GM20000 (cell line): ENCODE measurements around the gene IFITM10.

ENCODE experiments used
- DNase-seq: peaks from one replicate; pipeline ENCODE4 v3.0.0; 2012; ENCODE audit warnings: low spot score
- TF ChIP-seq, protein P1 (sequence below): IDR thresholded peaks from 2 replicates; pipeline ENCODE4 v1.5.1; 2012; ENCODE audit warnings: mild to moderate bottlenecking, control low read depth; ENCODE audit errors: extremely low read depth, missing control alignments

IFITM10 gene

DNA sequence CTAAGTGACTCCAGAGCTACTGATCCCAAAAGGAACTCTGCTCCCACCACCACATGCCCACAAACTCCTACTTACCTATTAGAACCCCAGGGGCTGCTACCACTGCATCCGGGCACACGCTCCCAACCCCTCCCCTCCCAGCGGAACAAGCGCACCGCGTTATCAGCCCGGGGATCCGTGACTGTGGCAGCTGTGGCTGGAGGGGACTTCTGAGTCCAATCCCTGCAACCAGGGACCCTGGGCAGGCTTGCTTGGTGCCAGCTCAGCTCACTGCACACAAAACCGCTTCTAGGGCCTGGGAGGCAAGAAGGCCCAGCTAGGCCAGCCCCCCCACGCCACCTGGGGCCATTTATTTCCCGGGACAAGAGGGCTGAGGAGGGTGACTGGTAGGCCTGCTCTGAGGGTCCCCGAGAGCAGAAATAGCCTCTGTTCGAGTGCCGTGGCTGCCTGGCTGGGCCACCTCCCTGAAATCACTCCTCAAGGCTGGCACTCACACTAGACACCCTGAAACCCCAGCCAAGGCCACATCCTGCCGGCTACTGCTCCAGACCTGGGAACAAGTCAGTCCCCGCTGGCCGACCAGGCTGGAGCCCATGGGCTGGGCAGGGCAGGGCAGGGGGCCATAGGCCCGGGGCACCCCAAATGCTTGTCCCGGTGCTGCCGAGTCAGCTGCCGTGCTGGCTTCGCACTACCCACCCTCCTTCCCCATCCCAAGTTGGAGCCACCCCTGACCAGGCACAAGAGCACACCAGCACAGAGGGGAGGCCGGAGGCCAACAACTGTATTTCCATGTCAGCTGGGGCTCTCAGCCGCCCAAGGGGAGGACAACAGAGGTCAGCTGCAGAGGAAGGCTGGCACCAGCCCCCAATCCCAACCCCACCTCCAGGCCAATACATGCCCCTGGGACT is 1.9 kb upstream of the IFITM10 start:
- no peak for DNase-seq
- TF ChIP-seq, protein P1, sequence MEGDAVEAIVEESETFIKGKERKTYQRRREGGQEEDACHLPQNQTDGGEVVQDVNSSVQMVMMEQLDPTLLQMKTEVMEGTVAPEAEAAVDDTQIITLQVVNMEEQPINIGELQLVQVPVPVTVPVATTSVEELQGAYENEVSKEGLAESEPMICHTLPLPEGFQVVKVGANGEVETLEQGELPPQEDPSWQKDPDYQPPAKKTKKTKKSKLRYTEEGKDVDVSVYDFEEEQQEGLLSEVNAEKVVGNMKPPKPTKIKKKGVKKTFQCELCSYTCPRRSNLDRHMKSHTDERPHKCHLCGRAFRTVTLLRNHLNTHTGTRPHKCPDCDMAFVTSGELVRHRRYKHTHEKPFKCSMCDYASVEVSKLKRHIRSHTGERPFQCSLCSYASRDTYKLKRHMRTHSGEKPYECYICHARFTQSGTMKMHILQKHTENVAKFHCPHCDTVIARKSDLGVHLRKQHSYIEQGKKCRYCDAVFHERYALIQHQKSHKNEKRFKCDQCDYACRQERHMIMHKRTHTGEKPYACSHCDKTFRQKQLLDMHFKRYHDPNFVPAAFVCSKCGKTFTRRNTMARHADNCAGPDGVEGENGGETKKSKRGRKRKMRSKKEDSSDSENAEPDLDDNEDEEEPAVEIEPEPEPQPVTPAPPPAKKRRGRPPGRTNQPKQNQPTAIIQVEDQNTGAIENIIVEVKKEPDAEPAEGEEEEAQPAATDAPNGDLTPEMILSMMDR: no peak

DNA sequence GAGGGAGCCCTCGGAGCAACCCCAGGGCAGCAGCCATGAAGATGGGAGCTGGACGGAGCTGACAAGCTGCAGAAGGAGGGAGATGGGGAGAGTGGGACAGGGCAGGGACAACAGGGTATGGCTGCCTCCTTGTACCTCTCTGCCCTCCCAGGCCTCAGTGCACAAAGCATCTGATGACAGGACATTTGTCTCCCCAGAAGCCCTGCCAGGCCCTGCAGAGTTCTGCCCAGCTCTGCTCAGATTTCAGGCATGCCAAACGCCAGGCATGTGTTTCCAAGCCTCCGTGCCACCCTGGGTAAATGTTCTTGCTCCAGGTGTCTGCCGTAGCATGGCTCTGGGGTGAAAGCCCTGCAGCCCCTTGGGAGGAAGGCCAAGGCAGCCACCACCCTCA is 1.1 kb upstream of the IFITM10 start:
- DNase-seq: peak; percentile 45
- TF ChIP-seq, protein P1: no peak

DNA sequence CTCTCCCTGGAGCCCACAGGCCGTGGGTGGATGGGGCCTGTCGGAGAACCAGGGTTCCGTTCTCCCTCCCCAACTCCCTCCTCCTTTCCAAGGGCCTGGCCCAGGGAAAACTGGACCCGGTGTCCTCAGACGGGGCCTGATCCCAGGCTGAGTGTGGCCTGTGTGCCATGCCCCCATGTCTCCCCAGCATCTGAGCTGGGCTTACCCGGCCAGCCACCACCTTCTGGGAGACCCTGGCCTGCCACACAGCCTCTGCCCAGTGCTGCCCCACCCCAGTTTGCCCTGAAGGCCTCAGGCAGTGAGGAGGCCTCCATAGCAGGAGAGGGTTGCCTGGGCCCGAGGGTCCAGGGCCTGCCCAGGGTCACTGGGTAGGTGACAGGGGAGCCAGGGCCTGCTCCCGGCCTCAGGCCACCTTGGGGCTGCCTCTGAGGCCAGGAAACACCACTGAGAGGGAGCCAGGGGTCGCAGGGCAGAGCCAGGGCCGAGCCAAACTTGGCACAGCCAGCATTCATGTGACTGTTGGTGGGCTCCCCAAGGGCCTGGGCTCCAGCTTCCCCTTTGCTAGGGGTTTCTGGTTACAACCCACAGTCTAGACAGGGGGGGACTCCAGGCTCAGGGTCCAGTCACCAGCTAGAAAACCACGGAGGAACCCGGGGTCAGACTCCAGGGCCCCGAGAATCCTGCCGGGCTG is 590 bp upstream of the IFITM10 start:
- TF ChIP-seq, protein P1: no peak
- DNase-seq: no peak

DNA sequence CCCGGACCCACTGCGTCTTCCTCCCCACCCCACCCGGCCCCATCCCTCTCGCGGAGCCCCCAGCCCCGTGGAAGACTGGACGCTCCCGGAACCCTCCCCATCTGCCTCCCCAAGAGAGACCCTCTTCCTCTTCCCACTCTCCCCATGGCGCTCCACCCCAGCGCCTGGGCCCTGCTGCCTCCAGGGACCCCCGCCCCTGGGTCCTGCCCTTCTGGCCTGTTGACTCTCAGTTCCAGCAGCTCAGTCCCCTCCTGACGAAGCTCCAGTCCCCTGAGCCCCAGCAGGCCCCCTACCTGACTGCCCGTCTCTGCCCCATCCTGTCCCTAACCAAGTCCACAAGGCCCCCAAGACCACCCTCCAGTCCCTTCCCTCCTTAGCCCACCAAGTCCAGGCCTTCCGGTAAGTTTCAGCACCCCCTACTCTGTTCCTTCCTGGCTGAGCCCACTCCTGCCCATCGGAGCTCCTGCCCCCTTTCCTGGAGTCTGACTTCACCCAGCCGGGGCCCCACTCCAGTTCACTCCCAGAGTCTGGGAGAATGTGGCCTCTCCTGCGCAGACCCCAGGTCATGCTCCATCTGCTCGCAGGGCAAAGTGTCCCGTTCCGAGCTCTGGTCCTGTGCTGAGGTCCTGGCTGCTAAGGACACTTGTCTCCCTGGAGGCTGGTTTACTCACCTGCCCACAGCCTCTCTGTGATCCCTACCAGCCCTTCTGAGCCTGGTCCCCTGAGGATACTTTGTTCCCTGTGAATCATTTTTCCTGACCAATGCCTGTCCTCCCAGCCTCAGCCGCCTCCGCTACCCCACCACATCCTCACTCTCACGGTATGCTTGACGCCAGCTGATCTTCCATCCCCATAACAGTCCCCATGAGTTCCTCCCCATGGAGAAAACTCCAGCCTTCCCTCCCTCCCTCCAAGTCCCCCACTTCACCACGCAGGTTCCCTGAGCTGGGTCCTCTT is 722 bp downstream of the IFITM10 start:
- DNase-seq: peak; percentile 47
- TF ChIP-seq, protein P1: no peak

DNA sequence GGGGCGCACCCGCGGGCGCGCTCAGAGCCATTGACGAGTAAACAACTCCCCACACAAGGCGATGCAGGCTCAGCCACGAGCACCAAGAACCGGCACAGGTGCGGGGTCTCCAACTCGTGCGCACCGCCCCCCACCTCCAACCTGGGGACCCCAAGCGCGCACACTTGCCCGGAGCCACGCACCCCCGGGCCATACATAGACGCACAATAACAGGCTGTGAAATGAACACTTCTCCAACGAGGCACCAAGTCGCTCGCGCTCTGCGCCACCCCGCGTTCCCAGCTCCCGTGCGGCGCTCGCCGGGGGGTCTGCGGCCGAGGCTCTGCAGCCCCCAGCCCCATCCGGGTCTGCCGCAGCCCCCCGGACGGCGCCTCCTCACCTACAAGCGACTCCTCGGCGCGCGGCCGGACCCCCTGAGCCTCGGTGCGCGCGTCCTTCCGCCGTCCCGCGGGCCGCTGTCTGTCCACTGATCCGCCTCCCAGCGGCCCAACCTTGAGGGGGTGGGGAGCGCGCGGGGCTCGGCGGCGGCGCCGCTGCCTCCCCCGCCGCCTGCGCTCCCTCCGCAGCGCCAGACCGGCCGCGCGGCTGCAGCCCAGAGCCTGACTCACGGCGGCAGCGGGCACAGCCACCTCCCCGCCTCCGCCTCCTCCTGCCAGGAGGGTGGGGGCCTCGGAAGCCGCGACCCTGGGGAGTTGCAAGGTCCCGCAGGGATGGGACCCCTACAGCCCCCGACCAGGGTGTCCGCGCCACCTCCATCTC is 1.6 kb downstream of the IFITM10 start:
- DNase-seq: peak; percentile 35
- TF ChIP-seq, protein P1: no peak

DNA sequence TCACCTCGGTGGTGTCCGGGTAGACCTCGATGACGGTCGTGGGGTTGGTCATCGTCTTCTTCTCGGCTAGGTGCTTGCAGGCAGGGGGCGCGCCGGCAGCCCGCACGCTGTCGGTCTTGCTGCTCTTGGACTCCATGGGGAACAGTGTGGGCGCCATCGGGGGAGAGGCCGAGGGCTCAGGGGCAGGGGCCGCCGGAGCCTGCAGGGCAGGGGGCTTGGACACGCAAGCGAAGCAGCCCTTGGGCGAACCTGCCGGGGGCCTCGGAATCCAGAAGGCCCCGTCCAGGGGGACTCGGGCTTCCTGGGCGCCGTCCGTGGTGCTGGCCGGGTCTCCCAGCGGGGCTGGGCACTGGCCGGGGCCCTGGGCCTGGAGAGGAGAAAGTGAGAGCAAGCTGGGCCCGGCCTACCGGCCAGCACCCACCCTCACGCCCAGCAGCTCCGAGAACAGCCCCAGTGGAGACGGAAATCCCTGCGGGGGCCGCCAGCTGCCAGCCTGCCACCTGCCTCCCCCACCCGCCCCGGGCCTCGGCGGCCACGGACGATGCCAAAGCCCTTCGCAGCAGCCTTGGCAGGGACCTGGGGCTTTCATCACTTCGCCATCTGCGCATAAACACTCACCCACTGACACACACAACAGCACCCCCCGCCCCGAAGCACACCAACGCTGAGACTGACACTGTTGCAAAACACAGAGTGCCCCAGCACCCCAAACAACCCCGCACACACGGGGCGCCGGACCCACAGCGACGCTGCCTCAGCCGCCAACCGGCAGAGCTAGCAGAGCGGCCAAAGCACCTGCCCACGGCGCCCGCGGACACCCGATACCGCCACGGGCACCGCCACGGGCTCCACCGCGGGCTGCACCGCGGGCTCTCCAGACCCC is 2.4 kb downstream of the IFITM10 start:
- TF ChIP-seq, protein P1: no peak
- peak; percentile 46 for DNase-seq
